IMR-90 (cell line): ENCODE results near the gene NSUN7. TPM values are rescaled to one million over a fixed set of nuclear protein-coding genes. Genes with fewer than 3 reads are reported as not detected.

Experiments
- ATAC-seq: fragments of 200-7000 bp; cut with Tn5 transposase; 2 replicates; pipeline ENCODE4 v1.9.1; 2020; ENCODE audit warnings: low read depth, mild to moderate bottlenecking, moderate library complexity
- BruUV-seq: library from RNA; stranded (reverse); fragments of 400-500 nt; replicated peaks from 2 replicates; lab custom pipeline; 2021; lab: Mats Ljungman, UMichigan
- CTCF ChIA-PET: fragments of 300-600 bp; formaldehyde crosslinking; extraction: SDS; loops from one replicate; lab custom pipeline; 2021; ENCODE audit warnings: antibody characterized with exemption; lab: Yijun Ruan, JAX
- POLR2A ChIA-PET: fragments of 300-600 bp; sonication (Branson Sonifier 250); formaldehyde crosslinking; loops from one replicate; lab custom pipeline; 2022; ENCODE audit warnings: antibody characterized with exemption; ENCODE audit not compliant: unreplicated experiment; lab: Charles Lee
- DNase-seq: peaks from one replicate; pipeline ENCODE4 v3.0.0; 2013
- H2AFZ ChIP-seq: replicated peaks from 2 replicates; pipeline ENCODE3; 2013; ENCODE audit warnings: low read length, mild to moderate bottlenecking; ENCODE audit not compliant: poor library complexity
- H2AK5ac ChIP-seq: 2 replicates; pipeline ENCODE4 v1.6.1; 2013; ENCODE audit warnings: low read depth, low read length, inconsistent platforms
- H2AK9ac ChIP-seq: replicated peaks from 2 replicates; pipeline ENCODE3; 2013; ENCODE audit warnings: mild to moderate bottlenecking, low read depth, low read length, moderate library complexity; ENCODE audit not compliant: poor library complexity
- H2BK120ac ChIP-seq: 2 replicates; pipeline ENCODE4 v1.6.1; 2013; ENCODE audit warnings: low read depth, low read length, inconsistent platforms
- H2BK15ac ChIP-seq: 3 replicates; pipeline ENCODE4 v1.6.1; 2013; ENCODE audit warnings: low read depth, low read length, inconsistent platforms
- H2BK20ac ChIP-seq: 2 replicates; pipeline ENCODE4 v1.6.1; 2013; ENCODE audit warnings: low read depth, mild to moderate bottlenecking, inconsistent platforms, low read length, moderate library complexity
- H2BK5ac ChIP-seq: 2 replicates; pipeline ENCODE4 v1.6.1; 2013; ENCODE audit warnings: mild to moderate bottlenecking, low read depth, low read length, inconsistent platforms; ENCODE audit not compliant: poor library complexity, severe bottlenecking
- H3K14ac ChIP-seq: replicated peaks from 2 replicates; pipeline ENCODE4 v1.6.1; 2013; ENCODE audit warnings: low read depth, low read length, inconsistent platforms
- H3K18ac ChIP-seq: 2 replicates; pipeline ENCODE4 v1.6.1; 2013; ENCODE audit warnings: low read depth, low read length, control low read depth
- H3K23ac ChIP-seq: 2 replicates; pipeline ENCODE4 v1.6.1; 2013; ENCODE audit warnings: low read depth, low read length, inconsistent platforms
- H3K27ac ChIP-seq: 2 replicates; pipeline ENCODE4 v1.5.1; 2013; ENCODE audit warnings: mild to moderate bottlenecking, control low read depth, low read length; ENCODE audit not compliant: insufficient read depth
- H3K27me3 ChIP-seq: 2 replicates; pipeline ENCODE4 v1.6.1; 2013; ENCODE audit warnings: low read length; ENCODE audit not compliant: control insufficient read depth, insufficient read depth
- H3K36me3 ChIP-seq: 2 replicates; pipeline ENCODE4 v1.6.1; 2013; ENCODE audit warnings: low read length, mixed read lengths; ENCODE audit not compliant: control insufficient read depth, insufficient read depth
- H3K4ac ChIP-seq: 2 replicates; pipeline ENCODE4 v1.6.1; 2013; ENCODE audit warnings: low read depth, low read length, inconsistent platforms
- H3K4me1 ChIP-seq: 2 replicates; pipeline ENCODE4 v1.6.1; 2013; ENCODE audit warnings: low read length, mixed read lengths; ENCODE audit not compliant: control insufficient read depth, insufficient read depth
- H3K4me2 ChIP-seq: 2 replicates; pipeline ENCODE4 v1.6.1; 2013; ENCODE audit warnings: low read depth, mild to moderate bottlenecking, control low read depth, low read length, moderate library complexity
- H3K4me3 ChIP-seq: 2 replicates; pipeline ENCODE4 v1.5.1; 2013; ENCODE audit warnings: low read depth, mild to moderate bottlenecking, control low read depth, low read length, moderate library complexity; ENCODE audit not compliant: insufficient read depth
- H3K56ac ChIP-seq: 2 replicates; pipeline ENCODE4 v1.6.1; 2013; ENCODE audit warnings: low read length, inconsistent platforms; ENCODE audit not compliant: insufficient read depth; ENCODE audit errors: extremely low read depth
- H3K79me1 ChIP-seq, 2 experiments: 2 replicates each; pipeline ENCODE4 v1.6.1; 2013; ENCODE audit warnings: low read length in 2 of 2, inconsistent platforms in 1 of 2, low read depth in 1 of 2
- H3K9ac ChIP-seq: 2 replicates; pipeline ENCODE4 v1.6.1; 2013; ENCODE audit warnings: low read depth, low read length, control low read depth
- H3K9me1 ChIP-seq: 2 replicates; pipeline ENCODE4 v1.6.1; 2013; ENCODE audit warnings: low read length, inconsistent platforms; ENCODE audit not compliant: insufficient read depth
- H3K9me3 ChIP-seq: 2 replicates; pipeline ENCODE4 v1.6.1; 2013; ENCODE audit warnings: low read length; ENCODE audit not compliant: control insufficient read depth, insufficient read depth
- H4K20me1 ChIP-seq: 2 replicates; pipeline ENCODE4 v1.6.1; 2013; ENCODE audit warnings: low read length, inconsistent platforms; ENCODE audit not compliant: insufficient read depth
- H4K5ac ChIP-seq: 2 replicates; pipeline ENCODE4 v1.6.1; 2013; ENCODE audit warnings: mild to moderate bottlenecking, low read depth, low read length, control low read depth
- H4K8ac ChIP-seq, 2 experiments: 2 replicates each; pipeline ENCODE4 v1.6.1; 2013; ENCODE audit warnings: low read depth in 2 of 2, low read length in 2 of 2, control low read depth in 1 of 2, inconsistent platforms in 1 of 2
- H4K91ac ChIP-seq: 2 replicates; pipeline ENCODE4 v1.6.1; 2013; ENCODE audit warnings: low read depth, low read length, inconsistent platforms; ENCODE audit not compliant: insufficient read depth
- BHLHE40 ChIP-seq: fragments of 150-350 bp; IDR thresholded peaks from 2 replicates; pipeline ENCODE4 v1.6.1; 2016; ENCODE audit warnings: mild to moderate bottlenecking, low read depth, low read length
- CEBPB ChIP-seq: IDR thresholded peaks from 2 replicates; pipeline ENCODE4 v1.6.1; 2012; ENCODE audit warnings: low read depth, low read length, improper control_type of control experiment
- CHD1 ChIP-seq: IDR thresholded peaks from 2 replicates; pipeline ENCODE4 v1.6.1; 2012; ENCODE audit warnings: low read depth, low read length, improper control_type of control experiment
- CTCF ChIP-seq: conservative IDR thresholded peaks from 2 replicates; pipeline ENCODE4 v1.5.1; 2012; ENCODE audit warnings: mild to moderate bottlenecking, low read depth, low read length, improper control_type of control experiment
- ELK1 ChIP-seq: fragments of 150-350 bp; IDR thresholded peaks from 2 replicates; pipeline ENCODE4 v1.6.1; 2016; ENCODE audit warnings: low read depth, mild to moderate bottlenecking, low read length, moderate library complexity, borderline replicate concordance
- FOS ChIP-seq: fragments of 150-350 bp; IDR thresholded peaks from 2 replicates; pipeline ENCODE4 v1.6.1; 2016; ENCODE audit warnings: low read depth, low read length
- MAFK ChIP-seq: IDR thresholded peaks from 2 replicates; pipeline ENCODE4 v1.6.1; 2012; ENCODE audit warnings: low read depth, low read length, improper control_type of control experiment
- MAZ ChIP-seq: IDR thresholded peaks from 2 replicates; pipeline ENCODE4 v1.6.1; 2012; ENCODE audit warnings: low read depth, mild to moderate bottlenecking, low read length, improper control_type of control experiment, moderate library complexity, borderline replicate concordance
- MXI1 ChIP-seq: IDR thresholded peaks from 2 replicates; pipeline ENCODE4 v1.6.1; 2012; ENCODE audit warnings: low read depth, mild to moderate bottlenecking, low read length, moderate library complexity, borderline replicate concordance
- NFE2L2 ChIP-seq: fragments of 150-350 bp; IDR thresholded peaks from 2 replicates; pipeline ENCODE4 v1.6.1; 2016; ENCODE audit warnings: low read depth, mild to moderate bottlenecking, low read length
- POLR2A ChIP-seq: IDR thresholded peaks from 2 replicates; pipeline ENCODE4 v1.6.1; 2012; ENCODE audit warnings: mild to moderate bottlenecking, low read depth, low read length
- RAD21 ChIP-seq: IDR thresholded peaks from 2 replicates; pipeline ENCODE4 v1.6.1; 2012; ENCODE audit warnings: low read length, improper control_type of control experiment
- RCOR1 ChIP-seq: IDR thresholded peaks from 2 replicates; pipeline ENCODE4 v1.6.1; 2012; ENCODE audit warnings: mild to moderate bottlenecking, low read length, improper control_type of control experiment; ENCODE audit not compliant: insufficient replicate concordance
- RFX5 ChIP-seq: IDR thresholded peaks from 2 replicates; pipeline ENCODE4 v1.8.0; 2012; ENCODE audit warnings: low read depth, mild to moderate bottlenecking, low read length, moderate library complexity
- SMC3 ChIP-seq: fragments of 150-350 bp; IDR thresholded peaks from 2 replicates; pipeline ENCODE4 v1.6.1; 2016; ENCODE audit warnings: low read depth, mild to moderate bottlenecking, antibody characterized with exemption, low read length, moderate library complexity
- USF2 ChIP-seq: fragments of 150-350 bp; IDR thresholded peaks from 2 replicates; pipeline ENCODE4 v1.6.1; 2017; ENCODE audit warnings: mild to moderate bottlenecking, antibody characterized with exemption, low read length, low read depth
- WGBS, 2 experiments: methylation state at CpG; one replicate each; pipeline versions ENCODE4 v1.1.5 to v1.1.7; 2013; ENCODE audit warnings: missing lambda C conversion rate in 2 of 2; ENCODE audit not compliant: insufficient read length in 1 of 2; ENCODE audit errors: extremely low coverage in 2 of 2; 5-methylcytosine and 5-hydroxymethylcytosine counted together
- dilution Hi-C: fragments of 300-500 bp; cut with HindIII; formaldehyde crosslinking; loops from one replicate; pipeline ENCODE4 v1.14.3; 2018; ENCODE audit warnings: low sequenced_read_pairs; ENCODE audit not compliant: unreplicated experiment
- in situ Hi-C: fragments of 300-500 bp; cut with MboI; formaldehyde crosslinking; loops from 3 replicates; pipeline ENCODE4 v1.14.3; 2019; ENCODE audit warnings: low sequenced_read_pairs, inconsistent platforms, mixed read lengths
- intact Hi-C: fragments of 100-400 bp; cut with micrococcal nuclease; formaldehyde crosslinking; loops from 2 replicates; pipeline ENCODE4 v1.10.0; 2022
- polyA plus RNA-seq, 3 experiments: library from polyadenylated mRNA; depleted of rRNA; stranded (reverse); fragments of >200 nt; gene quantifications; 2 replicates each; pipeline ENCODE4 v1.2.3, GENCODE V29; 2012; ENCODE audit warnings: low replicate concordance in 1 of 3
- total RNA-seq: library from RNA; depleted of rRNA; stranded (reverse); fragments of >200 nt; gene quantifications from 2 replicates; pipeline ENCODE4 v1.2.3, GENCODE V29; 2012

The NSUN7 gene
- total and polyA plus RNA-seq, 2 of the 4 experiments (the other 2 are of a cell fraction), result not detected

- H2BK5ac ChIP-seq, result no peak overlapping the region
- in situ Hi-C loops, result no loop called here
- H3K14ac ChIP-seq, result no peak overlapping the region
- dilution Hi-C loops, result no loop called here
- no peak overlapping the region for H2AFZ ChIP-seq
- no peak overlapping the region for H2AK9ac ChIP-seq
- no peak overlapping the region for H4K5ac ChIP-seq
- intact Hi-C loops, result no loop called here
- no peak overlapping the region for H4K8ac ChIP-seq
- no peaks in the 10 kb centered on the region for H3K9me3 ChIP-seq
- no peaks in the 10 kb centered on the region for H3K79me1 ChIP-seq
- TF ChIP-seq CTCF (no peak), ELK1 (no peak), RAD21 (no peak), BHLHE40 (no peak), POLR2A (no peak), USF2 (no peak), MAZ (no peak), SMC3 (no peak), CHD1 (no peak), MXI1 (no peak), FOS (no peak), RCOR1 (no peak), CEBPB (no peak), MAFK (no peak), NFE2L2 (no peak), RFX5 (no peak)
- H3K27ac ChIP-seq, result no peak overlapping the region
- CTCF ChIA-PET, result no interaction called here
- H3K56ac ChIP-seq, result no peak overlapping the region
- no peak overlapping the region for H2AK5ac ChIP-seq
- no peak for ATAC-seq
- no peaks in the 10 kb centered on the region for H4K20me1 ChIP-seq
- no peak overlapping the region for H3K4me3 ChIP-seq
- no peak for DNase-seq
- WGBS, 2 experiments, result 97% methylated on average over 5 of the region's 9 CpGs; no CpG with 5 or more reads in 1 of the 2 experiments
- no peak overlapping the region for H3K9ac ChIP-seq
- no peak overlapping the region for H2BK20ac ChIP-seq
- H3K4me1 ChIP-seq, result no peaks in the 10 kb centered on the region
- H3K9me1 ChIP-seq, result peaks cover 10% of the 10 kb centered on the region; the same call in 1 of the 2 replicates
- no peak overlapping the region for H4K91ac ChIP-seq
- H3K4me2 ChIP-seq, result no peak overlapping the region
- H3K23ac ChIP-seq, result no peak overlapping the region
- H3K27me3 ChIP-seq, result no peaks in the 10 kb centered on the region
- H3K18ac ChIP-seq, result no peak overlapping the region
- H3K36me3 ChIP-seq, result peaks cover 14% of the 10 kb centered on the region; the same call in 1 of the 2 replicates
- POLR2A ChIA-PET, result no interaction called here
- H2BK15ac ChIP-seq, result no peak overlapping the region
- no peak overlapping the region for H2BK120ac ChIP-seq
- no peak overlapping the region for H3K4ac ChIP-seq
- BruUV-seq, result no TSS peak
These were observed 78.9 kb downstream of the NSUN7 start for GRCh38 chr4:40828661-40829060.
